Measurements from ENCODE around the gene LRTM2.

The LRTM2 gene

GRCh38 chr12:1799051-1799881 is 21.1 kb upstream of the LRTM2 start:
- TF ChIP-seq, protein P1, sequence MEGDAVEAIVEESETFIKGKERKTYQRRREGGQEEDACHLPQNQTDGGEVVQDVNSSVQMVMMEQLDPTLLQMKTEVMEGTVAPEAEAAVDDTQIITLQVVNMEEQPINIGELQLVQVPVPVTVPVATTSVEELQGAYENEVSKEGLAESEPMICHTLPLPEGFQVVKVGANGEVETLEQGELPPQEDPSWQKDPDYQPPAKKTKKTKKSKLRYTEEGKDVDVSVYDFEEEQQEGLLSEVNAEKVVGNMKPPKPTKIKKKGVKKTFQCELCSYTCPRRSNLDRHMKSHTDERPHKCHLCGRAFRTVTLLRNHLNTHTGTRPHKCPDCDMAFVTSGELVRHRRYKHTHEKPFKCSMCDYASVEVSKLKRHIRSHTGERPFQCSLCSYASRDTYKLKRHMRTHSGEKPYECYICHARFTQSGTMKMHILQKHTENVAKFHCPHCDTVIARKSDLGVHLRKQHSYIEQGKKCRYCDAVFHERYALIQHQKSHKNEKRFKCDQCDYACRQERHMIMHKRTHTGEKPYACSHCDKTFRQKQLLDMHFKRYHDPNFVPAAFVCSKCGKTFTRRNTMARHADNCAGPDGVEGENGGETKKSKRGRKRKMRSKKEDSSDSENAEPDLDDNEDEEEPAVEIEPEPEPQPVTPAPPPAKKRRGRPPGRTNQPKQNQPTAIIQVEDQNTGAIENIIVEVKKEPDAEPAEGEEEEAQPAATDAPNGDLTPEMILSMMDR (conservative IDR thresholded peaks at IDR 0.05) = no peak
- H3K27ac ChIP-seq = no peak overlapping the region

DNA sequence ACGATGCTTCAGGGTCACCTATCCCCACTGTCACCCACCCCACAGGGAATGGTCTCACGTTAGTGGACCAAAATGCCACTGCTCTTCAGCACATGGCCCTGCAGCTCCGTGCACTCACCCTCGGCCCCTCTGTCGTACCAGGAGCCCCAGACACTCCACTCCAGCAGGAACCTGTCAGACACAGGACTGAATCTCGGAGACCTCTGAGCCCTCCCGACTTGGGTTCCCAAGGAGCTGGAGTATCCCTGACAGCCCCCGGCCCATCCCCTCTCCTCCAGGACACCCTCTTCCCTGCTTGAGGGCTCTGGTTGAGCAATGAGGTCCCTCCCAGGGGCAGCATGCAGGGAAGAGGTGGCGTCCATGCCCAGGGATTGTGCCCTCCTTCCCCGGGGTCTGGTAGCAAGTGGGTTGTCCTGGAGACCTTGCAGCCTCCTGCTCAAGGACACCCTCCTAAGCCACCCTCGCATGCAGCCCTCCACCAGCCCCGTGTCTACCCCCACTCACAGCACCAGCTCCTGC is 20.4 kb upstream of the LRTM2 start:
- no peak overlapping the region for H3K27ac ChIP-seq
- TF ChIP-seq, protein P1 (conservative IDR thresholded peaks at IDR 0.05) = no peak

DNA sequence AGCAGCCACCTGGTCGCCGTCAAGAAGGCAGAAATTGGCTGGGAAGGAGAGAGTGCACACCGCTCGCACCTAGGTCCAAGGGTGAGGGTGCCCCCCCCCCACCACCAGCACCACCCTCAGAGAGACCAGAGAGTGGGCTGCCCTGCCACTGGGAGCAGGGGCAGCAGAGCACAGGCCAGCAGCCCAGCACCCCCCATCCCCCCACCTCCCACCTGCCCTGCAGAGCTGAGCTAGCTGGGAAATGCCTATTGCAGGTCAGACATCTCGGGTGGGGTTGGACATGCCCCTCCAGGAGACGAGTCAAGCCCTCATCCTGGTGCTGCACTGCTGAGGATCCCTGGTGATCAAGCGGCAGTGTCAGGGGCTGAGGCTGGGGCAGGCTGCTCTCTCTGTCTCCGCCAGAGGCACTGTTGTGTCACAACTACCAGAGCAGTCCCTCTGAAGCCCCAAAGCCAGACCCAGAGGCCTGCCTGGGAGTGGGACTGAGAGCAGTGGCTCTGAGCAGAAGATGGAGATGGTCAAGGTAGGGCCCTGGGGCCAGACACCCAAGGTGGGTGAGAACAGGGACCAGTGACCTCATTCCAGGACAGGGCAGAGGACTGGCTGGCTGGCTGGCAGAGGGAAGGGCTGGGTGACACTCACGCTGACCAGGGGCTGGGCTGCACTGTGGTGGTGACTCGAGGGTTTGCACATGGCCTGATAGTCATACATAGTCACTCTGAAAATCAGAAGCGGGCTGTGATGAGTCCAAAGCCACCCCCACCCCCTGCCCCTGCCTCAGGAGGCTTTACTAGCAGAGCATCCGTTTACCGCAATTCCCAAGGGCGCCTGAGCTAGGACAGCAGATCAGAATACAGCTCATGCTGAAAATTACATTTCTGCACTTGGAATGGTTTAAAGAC is 19.7 kb upstream of the LRTM2 start:
- TF ChIP-seq, protein P1 (conservative IDR thresholded peaks at IDR 0.05) = peak; percentile 26; the same call in 1 of the 2 replicates
- no peak overlapping the region for H3K27ac ChIP-seq

DNA sequence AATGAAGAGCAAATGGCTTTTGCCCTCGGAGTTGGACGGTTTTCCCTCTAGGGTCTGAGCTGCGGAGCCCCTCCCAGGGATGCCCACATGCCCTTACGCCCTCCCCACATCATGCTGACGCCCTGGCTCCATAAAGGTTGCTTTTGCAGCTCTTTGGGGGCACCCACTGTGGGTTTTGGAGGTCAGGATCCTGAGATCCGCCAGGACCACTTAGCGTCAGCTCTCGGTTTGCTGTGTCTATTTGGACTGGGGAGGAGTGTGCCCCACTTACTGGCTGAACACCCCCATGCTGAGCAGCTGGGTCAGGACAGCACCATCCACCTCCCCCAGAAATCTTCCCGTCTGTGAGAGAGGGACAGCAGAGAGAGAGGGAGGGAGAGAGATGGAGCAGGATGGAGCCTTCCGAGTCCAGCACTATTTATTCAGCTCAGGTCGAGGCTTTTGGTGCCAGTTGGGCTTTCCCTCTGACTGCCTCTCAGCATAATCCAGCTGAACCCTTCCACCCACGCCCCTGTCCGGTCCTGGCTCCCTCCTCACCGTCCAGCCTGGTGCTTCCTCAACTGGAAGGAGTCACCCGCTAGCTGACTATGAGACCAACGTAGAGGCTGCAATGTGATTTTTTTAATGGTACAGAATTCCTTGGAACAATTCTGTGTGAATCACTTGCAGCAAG is 18.9 kb upstream of the LRTM2 start:
- no peak overlapping the region for H3K27ac ChIP-seq
- TF ChIP-seq, protein P1 (conservative IDR thresholded peaks at IDR 0.05) = no peak

GRCh38 chr12:1803736-1804135 is 16.6 kb upstream of the LRTM2 start:
- TF ChIP-seq, protein P1 (conservative IDR thresholded peaks at IDR 0.05) = no peak
- no peak overlapping the region for H3K27ac ChIP-seq

- peak overlapping the region; percentile 47; the same call in 1 of the 2 replicates for H3K27ac ChIP-seq
- TF ChIP-seq, protein P1 (conservative IDR thresholded peaks at IDR 0.05) = no peak
Observed at GRCh38 chr12:1804545-1805332, 15.6 kb upstream of the LRTM2 start.

All from VCaP (cell line).